DMS 273 (cell line): ENCODE results near the gene TMA7B.

Experiments used
- DNase-seq: peaks from one replicate; lab custom pipeline; 2025; ENCODE audit not compliant: unreplicated experiment; lab: John Stamatoyannopoulos, UW

The TMA7B gene

GRCh38 chr22:39999144-39999757 is 39.1 kb downstream of the TMA7B start:
- DNase-seq, result no peak

GRCh38 chr22:40000171-40000570 is 40.0 kb downstream of the TMA7B start:
- peak; percentile 47 for DNase-seq

GRCh38 chr22:40001106-40001505 is 40.9 kb downstream of the TMA7B start:
- DNase-seq, result no peak

GRCh38 chr22:40001800-40002577 is 41.8 kb downstream of the TMA7B start:
- DNase-seq, result no peak

GRCh38 chr22:40002935-40003715 is 42.9 kb downstream of the TMA7B start:
- DNase-seq, result peak; percentile 54

- DNase-seq, result peak; percentile 44
Measured at GRCh38 chr22:40004836-40005235, 44.6 kb downstream of the TMA7B start.

GRCh38 chr22:40006641-40007040 is 46.4 kb downstream of the TMA7B start:
- DNase-seq, result peak; percentile 27

- DNase-seq, result no peak
Measured at GRCh38 chr22:40007853-40008710, 47.9 kb downstream of the TMA7B start.

GRCh38 chr22:40008726-40009291 is 48.6 kb downstream of the TMA7B start:
- no peak for DNase-seq

- DNase-seq, result peak; percentile 20
Measured at GRCh38 chr22:40009292-40009774, 49.1 kb downstream of the TMA7B start.

- DNase-seq, result peak; percentile 18
Measured at GRCh38 chr22:40009951-40010671, 49.9 kb downstream of the TMA7B start.

GRCh38 chr22:40010746-40011145 is 50.5 kb downstream of the TMA7B start:
- no peak for DNase-seq
